SW480 (cell line): ENCODE data around the gene STX8.
"Not testable (repeated sequence)": the region's sequence is repeated elsewhere in the genome, so short reads cannot be mapped to it uniquely, and the experiment has no call there.

Source experiments
- DNase-seq: peaks from one replicate; pipeline ENCODE4 v3.0.0-alpha.2; 2016; ENCODE audit warnings: low spot score

STX8 gene

GRCh38 chr17:9498490-9498889, 77.1 kb downstream of the STX8 start:
- DNase-seq: no peak

GRCh38 chr17:9488556-9488955, 87.1 kb downstream of the STX8 start:
- DNase-seq: no peak

DNA sequence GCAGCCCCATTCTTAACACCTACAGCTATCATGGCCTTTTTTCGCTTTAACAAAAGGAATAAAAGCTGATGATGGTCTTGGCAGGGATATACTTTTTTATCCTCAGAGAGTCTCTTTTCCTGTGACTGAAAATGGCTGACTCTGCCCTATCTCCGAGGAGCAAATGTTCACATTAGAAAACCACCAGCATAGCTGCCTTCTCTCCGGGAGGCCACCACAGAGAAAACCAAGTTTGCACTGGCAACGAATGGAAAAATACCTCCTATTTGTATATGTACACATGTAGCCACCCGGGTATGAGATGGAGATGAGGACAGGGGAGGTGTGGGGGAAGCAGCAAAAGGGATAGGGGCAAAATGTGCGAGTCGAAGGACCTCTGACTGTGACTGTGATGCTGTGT, 88.2 kb downstream of the STX8 start:
- no peak for DNase-seq

DNA sequence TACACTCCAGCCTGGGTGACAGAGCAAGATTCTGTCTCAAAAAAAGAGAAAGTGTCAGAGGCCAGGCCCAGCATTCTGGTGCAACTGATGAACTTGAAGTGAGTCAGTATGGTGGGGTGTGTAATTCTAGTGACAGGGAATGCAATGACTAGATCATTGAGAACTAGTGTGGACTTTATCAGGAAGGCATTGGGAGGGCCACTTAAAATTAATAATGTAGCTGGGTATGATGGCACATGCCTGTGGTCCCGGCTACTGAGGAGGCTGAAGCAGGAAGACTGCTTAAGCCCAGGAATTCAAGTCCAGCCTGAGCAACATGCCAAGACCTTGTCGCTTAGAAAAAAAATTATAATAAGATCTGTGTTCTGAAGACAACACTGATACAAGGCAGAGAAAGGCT, 90.8 kb downstream of the STX8 start:
- DNase-seq: no peak

- DNase-seq: no peak
Observed at GRCh38 chr17:9479964-9480363, 95.7 kb downstream of the STX8 start.

- DNase-seq: no peak
Observed at GRCh38 chr17:9478889-9479288, 96.7 kb downstream of the STX8 start.

DNA sequence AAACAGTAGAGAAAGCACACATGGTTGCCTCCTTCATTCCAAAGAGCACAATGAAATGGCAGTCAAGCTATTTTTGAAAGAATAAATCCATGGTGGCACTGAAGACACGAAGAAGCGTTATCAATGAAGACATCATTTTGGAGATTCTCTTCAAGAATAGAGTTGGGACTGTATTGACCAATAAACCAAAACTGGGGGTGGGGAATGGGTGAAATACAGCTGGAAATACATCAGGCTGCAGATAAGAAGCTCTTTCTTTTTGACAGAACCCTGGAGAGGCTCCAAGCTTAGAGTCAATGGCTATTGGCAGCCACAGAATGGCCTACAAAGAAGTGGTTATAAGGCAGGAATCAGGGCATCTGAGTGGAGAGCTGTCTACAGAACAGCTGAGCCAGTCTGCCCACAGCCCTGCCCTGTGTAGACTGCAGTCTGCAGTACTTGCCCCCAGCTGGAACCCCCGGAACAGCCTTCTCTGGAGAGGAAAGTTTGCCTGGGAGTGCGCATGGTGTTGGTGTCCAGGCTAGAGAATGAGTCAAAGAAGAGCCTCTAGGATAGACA, 100.4 kb downstream of the STX8 start:
- no peak for DNase-seq

- DNase-seq: no peak
Observed at GRCh38 chr17:9473711-9474110, 101.9 kb downstream of the STX8 start.

DNA sequence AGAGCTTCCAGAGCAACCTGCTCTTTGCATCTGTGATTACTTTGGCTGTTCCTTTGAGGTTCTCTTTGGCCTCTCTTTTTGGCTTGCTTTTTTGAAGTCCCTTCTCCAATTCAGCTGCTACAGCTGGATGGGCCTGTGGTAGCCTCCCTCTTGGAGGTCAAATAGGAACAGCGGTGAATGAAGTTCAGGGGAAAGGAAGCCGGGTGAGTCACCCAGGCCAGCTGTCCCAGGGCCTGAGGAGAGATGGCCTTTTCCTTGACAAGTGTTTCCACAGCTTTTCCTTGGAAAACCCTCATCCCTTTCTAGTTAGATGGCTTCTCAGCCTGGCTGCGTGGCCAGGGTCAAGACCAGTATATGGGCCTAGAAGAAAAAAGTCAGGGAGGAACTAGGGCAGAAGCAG, 103.1 kb downstream of the STX8 start:
- no peak for DNase-seq

DNA sequence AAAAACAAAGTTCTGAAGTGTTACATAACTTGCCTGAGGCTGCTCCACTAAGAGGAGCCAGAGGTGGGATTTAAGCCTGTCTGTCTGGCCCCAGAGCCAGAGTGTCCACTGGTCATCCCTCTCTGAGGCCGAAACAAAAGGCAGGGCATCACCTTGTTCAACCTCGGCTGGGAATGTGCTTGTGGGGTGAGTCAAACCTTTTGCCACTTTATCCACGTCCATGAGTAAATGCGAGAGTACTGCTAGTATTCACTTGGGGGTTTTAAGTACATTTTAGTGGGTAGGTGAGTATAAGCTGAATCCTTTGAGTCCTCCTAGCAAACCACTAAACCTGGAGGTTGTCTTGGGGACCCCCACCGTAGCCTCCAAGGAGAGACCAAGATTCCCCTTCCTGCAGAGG, 103.5 kb downstream of the STX8 start:
- DNase-seq: no peak

DNA sequence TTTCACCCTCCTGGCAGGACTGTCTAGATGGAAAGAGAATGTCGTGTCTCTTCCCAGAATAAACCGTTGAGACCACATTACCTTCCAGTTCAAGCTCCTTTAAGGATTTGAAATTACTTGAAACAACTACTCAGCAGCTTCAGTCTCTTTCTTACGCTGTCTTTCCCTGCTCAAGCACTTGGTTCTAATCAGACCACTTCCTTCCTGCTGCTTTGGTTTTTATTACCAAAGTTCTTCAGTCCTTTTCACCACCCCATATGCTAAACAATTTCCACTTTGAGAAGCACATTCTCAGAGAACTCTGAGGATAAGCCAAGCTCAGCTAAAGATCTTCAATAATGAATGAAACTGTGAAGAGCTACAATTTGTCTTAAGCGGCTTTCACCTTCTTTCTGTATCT, 105.4 kb downstream of the STX8 start:
- no peak for DNase-seq

GRCh38 chr17:9468937-9469336, 106.7 kb downstream of the STX8 start:
- DNase-seq: no peak

DNA sequence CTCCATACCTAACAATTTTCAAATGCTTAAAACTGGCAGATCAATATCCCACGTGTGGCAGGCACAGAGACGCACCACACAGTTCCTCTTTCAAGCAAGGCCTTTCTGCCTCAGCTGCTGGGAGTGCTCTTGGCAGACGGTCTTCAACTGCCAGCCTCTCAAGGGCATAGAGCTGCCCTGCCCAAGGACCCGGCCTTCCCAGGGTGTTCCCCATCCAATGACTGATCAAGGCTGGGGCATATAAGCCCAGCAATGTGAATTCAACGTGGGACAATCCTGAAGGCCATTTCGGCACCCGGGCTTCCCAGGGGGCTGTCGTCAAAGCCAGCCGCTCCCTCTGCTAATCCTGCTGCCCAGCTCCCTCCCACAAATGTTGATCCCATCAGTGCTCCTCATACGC, 107.1 kb downstream of the STX8 start:
- no peak for DNase-seq

DNA sequence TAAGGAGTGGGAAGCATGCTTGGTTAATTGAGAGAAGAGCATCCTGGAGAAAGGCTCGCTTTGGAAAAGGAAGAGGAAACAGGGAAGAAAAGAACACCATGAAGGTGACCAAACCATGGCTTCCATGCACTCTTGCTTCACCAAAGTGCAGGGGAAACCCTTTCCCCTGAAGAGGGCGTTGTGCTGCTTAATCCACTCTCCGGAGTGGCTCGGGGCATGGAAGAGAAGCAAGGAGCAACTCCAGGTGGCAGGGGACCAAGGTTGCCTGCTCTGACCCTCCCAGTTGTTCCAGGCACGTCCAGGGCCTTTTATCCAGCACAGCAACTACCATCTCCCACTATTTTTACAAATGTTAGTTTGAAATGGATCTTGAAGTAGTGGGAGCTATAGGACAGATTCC, 108.1 kb downstream of the STX8 start:
- no peak for DNase-seq

DNA sequence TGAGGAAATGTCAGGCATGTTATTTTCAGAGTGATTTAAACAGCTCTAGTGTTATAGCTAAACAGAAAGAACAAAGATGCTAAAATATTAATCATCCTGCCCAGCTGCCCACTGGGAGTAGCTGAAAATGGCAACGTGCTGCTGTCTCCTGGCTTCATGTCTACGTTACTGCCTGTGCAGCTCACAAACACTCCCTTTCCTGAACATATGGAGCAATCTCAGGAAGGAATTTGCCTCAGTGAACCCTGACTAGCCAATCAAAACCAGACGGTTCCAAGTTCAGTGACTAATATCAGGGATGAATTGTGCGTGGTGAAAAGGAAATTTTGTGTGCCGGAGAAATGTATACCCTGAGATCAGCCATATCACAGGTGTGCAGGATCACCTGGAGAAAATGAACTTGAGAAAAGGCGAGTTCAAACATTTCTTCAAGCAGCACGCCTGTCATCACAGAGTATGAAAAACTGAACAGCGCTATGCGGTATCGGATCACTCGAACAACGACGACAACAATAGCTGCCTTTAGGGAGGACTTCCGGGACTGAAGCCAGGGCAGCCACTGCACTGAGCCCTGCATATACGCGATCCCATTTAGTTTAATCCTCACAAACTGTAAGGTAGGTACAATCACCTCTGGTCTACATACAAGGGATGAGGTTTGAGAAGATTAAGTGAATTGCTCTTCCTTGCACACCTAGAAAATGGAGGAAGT, 110.3 kb downstream of the STX8 start:
- no peak for DNase-seq

DNA sequence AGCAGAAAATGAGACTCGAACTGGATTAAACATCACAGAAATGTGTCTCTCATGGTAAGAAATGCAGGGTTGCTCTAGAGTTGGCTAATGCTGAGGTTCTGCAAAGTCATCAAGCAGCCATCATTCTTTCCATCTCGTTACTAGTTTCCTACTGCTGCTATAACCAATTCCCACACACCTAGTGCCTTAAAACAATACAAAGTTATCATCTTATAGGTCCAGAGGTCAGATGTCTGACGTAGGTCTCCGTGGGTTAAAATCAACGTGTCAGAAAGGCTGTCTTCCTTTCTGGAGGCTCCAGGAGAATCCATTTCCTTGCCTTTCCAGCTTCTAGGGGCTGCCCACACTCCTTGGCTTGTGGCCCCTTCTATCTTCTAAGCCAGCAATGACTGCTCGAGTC, 118.6 kb downstream of the STX8 start:
- DNase-seq: no peak

DNA sequence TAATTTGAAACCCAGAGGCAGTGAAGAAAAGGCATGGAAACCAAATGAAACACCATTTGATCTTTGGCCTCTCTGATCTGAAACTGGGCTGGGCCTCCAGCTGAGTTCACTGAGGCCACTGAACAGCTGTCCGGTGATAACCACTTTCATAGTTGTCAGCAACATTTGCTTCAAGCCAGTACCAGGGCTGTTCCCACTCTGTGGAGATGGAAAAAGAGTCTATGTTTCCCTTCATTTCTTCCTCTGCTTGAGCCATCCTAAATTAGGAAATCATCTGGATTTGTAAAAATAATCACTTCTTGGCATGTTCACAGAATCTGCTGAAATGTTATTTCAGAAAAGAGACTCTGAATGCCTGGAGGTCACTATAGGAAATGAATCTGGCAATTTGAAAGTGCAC, 119.3 kb downstream of the STX8 start:
- DNase-seq: no peak

DNA sequence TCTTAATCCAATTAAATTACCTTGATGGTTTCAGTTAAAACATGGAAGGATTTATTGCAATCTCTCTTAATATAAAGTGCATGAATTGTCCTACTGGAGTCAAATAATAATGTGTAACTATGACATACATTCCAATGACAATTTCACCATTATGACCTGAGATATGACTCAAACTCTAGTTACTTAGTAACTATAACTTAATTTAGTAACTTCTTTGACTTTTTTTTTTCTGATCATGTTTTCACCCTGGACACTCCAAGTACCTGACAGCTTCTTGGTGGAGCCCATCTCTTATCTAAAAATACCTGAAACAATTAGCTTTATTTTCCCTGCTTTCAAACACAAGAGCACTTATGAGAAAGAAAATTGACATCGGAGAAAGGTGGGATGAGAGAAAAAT, 123.7 kb downstream of the STX8 start:
- DNase-seq: no peak

DNA sequence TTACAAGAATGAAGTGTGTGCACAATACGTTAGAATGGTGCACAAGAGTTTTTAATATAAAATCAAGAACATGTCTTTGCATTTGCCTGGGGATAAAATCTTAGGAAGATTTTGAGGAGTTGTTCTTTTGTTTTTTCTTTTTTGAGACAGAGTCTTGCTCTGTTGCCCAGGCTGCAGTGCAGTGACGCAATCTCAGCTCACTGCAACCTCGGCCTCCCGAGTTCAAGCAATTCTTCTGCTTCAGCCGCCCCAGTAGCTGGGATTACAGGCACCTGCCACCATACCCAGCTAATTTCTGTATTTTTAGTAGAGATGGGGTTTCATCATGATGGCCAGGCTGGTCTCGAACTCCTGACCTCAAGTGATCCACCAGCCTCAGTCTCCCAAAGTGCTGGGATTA, 128.3 kb downstream of the STX8 start:
- DNase-seq: not testable (repeated sequence)

DNA sequence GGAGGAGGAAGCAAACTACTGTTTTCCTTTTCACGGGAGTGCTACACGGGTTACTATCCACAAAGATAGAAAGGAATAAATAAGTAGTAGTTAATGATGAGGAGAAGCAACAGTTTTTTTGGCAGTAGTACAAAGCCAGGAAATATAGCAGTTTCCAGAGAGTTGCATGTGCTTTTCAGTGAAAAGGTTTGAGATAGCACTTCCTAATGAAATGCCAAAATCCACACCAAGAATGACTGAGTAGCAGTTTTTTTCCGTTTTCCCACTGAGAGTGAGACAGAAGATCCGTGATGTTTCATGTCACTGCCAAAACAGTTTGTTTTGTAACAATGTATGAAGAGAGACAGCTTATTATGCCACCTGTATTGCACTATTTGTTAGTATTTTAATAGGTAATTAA, 129.1 kb downstream of the STX8 start:
- no peak for DNase-seq

- DNase-seq: no peak
Observed at GRCh38 chr17:9445424-9445823, 130.2 kb downstream of the STX8 start.

DNA sequence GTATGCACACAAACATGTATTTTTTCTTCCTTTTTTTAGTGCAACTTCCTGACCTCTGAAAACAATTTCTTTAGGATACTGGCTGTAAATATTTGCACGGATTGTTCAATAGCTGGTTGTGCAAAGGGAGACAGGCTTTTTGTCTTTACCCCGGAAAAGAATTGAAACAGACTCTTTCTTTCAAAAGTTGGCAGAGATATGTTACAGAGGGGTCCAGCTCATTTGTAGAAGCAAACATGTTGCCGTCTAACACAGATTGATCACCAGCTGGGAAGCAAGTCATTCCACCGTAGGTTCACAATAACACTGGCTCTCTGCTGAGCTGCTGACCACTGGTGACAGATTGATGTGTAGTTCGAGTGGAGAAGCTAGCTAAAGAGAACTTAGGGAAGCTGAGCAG, 130.9 kb downstream of the STX8 start:
- no peak for DNase-seq

- no peak for DNase-seq
Observed at GRCh38 chr17:9443811-9444210, 131.8 kb downstream of the STX8 start.

DNA sequence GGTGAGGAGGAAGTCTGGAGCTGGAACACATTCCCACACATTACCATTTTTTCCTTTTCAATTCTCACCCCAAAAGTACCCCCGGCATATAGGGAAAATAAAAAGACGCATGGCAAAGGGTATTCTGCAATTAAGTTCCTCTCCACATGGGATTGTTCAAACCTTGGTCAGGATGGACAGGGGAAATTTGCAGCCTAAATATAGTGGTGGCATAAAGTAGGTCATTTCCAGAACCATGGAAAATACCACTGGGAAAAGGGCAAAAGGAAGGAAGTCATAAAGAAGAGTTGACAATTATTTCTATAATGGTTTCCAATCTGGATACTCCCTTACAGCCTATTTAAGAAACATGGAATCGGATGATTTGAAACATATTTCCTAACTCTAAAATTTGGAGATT, 135.8 kb downstream of the STX8 start:
- DNase-seq: no peak
